ENCODE measurements around the gene PRKAG1.

GRCh38 chr12:48970702-48971334, 47.8 kb downstream of the PRKAG1 start:
- TF ChIP-seq POLR2AphosphoS5 (IDR thresholded peaks at IDR 0.05) (no peak), POLR2A (IDR thresholded peaks at IDR 0.05) (no peak)
